DOHH2 (cell line): Measurements from ENCODE around the gene OSBPL2.

Experiments
- H3F3A ChIP-seq: fragments of 200-600 bp; sonication (generic), shearing (Covaris generic); 2 replicates; pipeline ENCODE4 v1.6.0; 2016; ENCODE audit warnings: antibody characterized with exemption, mild to moderate bottlenecking; ENCODE audit not compliant: control insufficient read depth, insufficient read depth
- H3K27ac ChIP-seq: fragments of 200-600 bp; sonication (generic); 2 replicates; pipeline ENCODE4 v1.5.1; 2014; ENCODE audit warnings: low read depth, mild to moderate bottlenecking, low read length, moderate library complexity
- H3K27me3 ChIP-seq: fragments of 200-600 bp; sonication (generic); 2 replicates; pipeline ENCODE4 v1.6.1; 2014; ENCODE audit warnings: mild to moderate bottlenecking, low read length, mixed read lengths; ENCODE audit not compliant: control insufficient read depth
- H3K36me3 ChIP-seq: fragments of 200-600 bp; sonication (generic); 2 replicates; pipeline ENCODE4 v1.6.1; 2014; ENCODE audit warnings: mild to moderate bottlenecking, low read length, moderate library complexity, mixed read lengths; ENCODE audit not compliant: control insufficient read depth
- H3K4me1 ChIP-seq: fragments of 200-600 bp; sonication (generic); 2 replicates; pipeline ENCODE4 v1.6.1; 2014; ENCODE audit warnings: mild to moderate bottlenecking, low read length, mixed read lengths; ENCODE audit not compliant: control insufficient read depth
- H3K4me2 ChIP-seq: fragments of 200-600 bp; sonication (generic); 2 replicates; pipeline ENCODE4 v1.6.0; 2014; ENCODE audit warnings: mild to moderate bottlenecking, low read length, moderate library complexity
- H3K4me3 ChIP-seq: fragments of 200-600 bp; sonication (generic); 2 replicates; pipeline ENCODE4 v1.5.1; 2014; ENCODE audit warnings: mild to moderate bottlenecking, low read length, mixed read lengths
- H3K79me2 ChIP-seq: fragments of 200-600 bp; sonication (generic); 2 replicates; pipeline ENCODE4 v1.6.1; 2014; ENCODE audit warnings: mild to moderate bottlenecking, low read length, mixed read lengths; ENCODE audit not compliant: control insufficient read depth
- H3K9me2 ChIP-seq: fragments of 200-600 bp; sonication (generic); replicated peaks from 2 replicates; pipeline ENCODE4 v1.6.1; 2014; ENCODE audit warnings: mild to moderate bottlenecking, low read length, mixed read lengths; ENCODE audit not compliant: control insufficient read depth
- H3K9me3 ChIP-seq: fragments of 200-600 bp; sonication (generic); 2 replicates; pipeline ENCODE4 v1.6.1; 2014; ENCODE audit warnings: antibody characterized with exemption, low read length, mixed read lengths; ENCODE audit not compliant: control insufficient read depth, insufficient read depth
- H4K20me1 ChIP-seq: fragments of 200-600 bp; sonication (generic); 2 replicates; pipeline ENCODE4 v1.6.0; 2014; ENCODE audit warnings: low read depth, mild to moderate bottlenecking, antibody characterized with exemption, low read length, moderate library complexity; ENCODE audit not compliant: control insufficient read depth, insufficient read depth
- CTCF ChIP-seq: fragments of 200-600 bp; sonication (generic); IDR thresholded peaks from one replicate; pipeline ENCODE4 v1.5.1; 2014; ENCODE audit warnings: antibody characterized with exemption, mild to moderate bottlenecking, low read depth, low read length; ENCODE audit not compliant: poor library complexity, severe bottlenecking
- EZH2phosphoT487 ChIP-seq: fragments of 200-600 bp; sonication (generic); IDR thresholded peaks from 2 replicates; pipeline ENCODE4 v1.6.1; 2017; ENCODE audit warnings: borderline replicate concordance, mild to moderate bottlenecking, antibody characterized with exemption, low read length, moderate library complexity, mixed read lengths

The OSBPL2 gene

GRCh38 chr20:62298577-62299249 is 60.4 kb downstream of the OSBPL2 start:
- Histone ChIP-seq H3K4me1 (peaks cover 10% of the 10 kb centered on the region), H3K36me3 (peaks cover 11% of the 10 kb centered on the region), H3K4me3 (no peak overlapping the region), H3F3A (peaks cover 7% of the 10 kb centered on the region), H3K27me3 (no peaks in the 10 kb centered on the region), H3K4me2 (no peak overlapping the region), H3K79me2 (peaks cover 12% of the 10 kb centered on the region), H4K20me1 (0 out of 2 replicates have a peak, but pooled peaks cover 4% of the 10 kb centered on the region), H3K27ac (no peak overlapping the region), H3K9me2 (no peaks in the 10 kb centered on the region), H3K9me3 (no peaks in the 10 kb centered on the region)
- TF ChIP-seq EZH2phosphoT487: no peak
- TF ChIP-seq CTCF: no peak

- H3F3A ChIP-seq: peaks cover 4% of the 10 kb centered on the region; the same call in 1 of the 2 replicates
- no peak overlapping the region for H3K4me2 ChIP-seq
- peak; percentile 14 for TF ChIP-seq CTCF
- TF ChIP-seq EZH2phosphoT487: no peak
- no peak overlapping the region for H3K4me3 ChIP-seq
- no peaks in the 10 kb centered on the region for H3K9me2 ChIP-seq
- no peak overlapping the region for H3K27ac ChIP-seq
- peaks cover 13% of the 10 kb centered on the region for H4K20me1 ChIP-seq
- H3K4me1 ChIP-seq: peaks cover 18% of the 10 kb centered on the region
- H3K79me2 ChIP-seq: peaks cover 22% of the 10 kb centered on the region
- H3K36me3 ChIP-seq: peaks cover 21% of the 10 kb centered on the region
- no peaks in the 10 kb centered on the region for H3K27me3 ChIP-seq
- no peaks in the 10 kb centered on the region for H3K9me3 ChIP-seq
Measured at GRCh38 chr20:62299666-62300236, 61.4 kb downstream of the OSBPL2 start.

GRCh38 chr20:62300319-62300718 is 62.0 kb downstream of the OSBPL2 start:
- no peaks in the 10 kb centered on the region for H3K27me3 ChIP-seq
- peaks cover 27% of the 10 kb centered on the region for H3K36me3 ChIP-seq
- H3K4me3 ChIP-seq: no peak overlapping the region
- no peak overlapping the region for H3K27ac ChIP-seq
- peaks cover 4% of the 10 kb centered on the region; the same call in 1 of the 2 replicates for H3F3A ChIP-seq
- no peak overlapping the region for H3K4me2 ChIP-seq
- peaks cover 28% of the 10 kb centered on the region for H3K79me2 ChIP-seq
- TF ChIP-seq CTCF (no peak), EZH2phosphoT487 (no peak)
- peaks cover 19% of the 10 kb centered on the region for H4K20me1 ChIP-seq
- no peaks in the 10 kb centered on the region for H3K9me2 ChIP-seq
- no peaks in the 10 kb centered on the region for H3K9me3 ChIP-seq
- H3K4me1 ChIP-seq: peaks cover 24% of the 10 kb centered on the region
